Neuronal stem cell (in vitro differentiated cells): Measurements from ENCODE around the gene CARD11.
A peak's percentile ranks its signal among the peaks of the same experiment; 100 is the strongest.

Experiments
- DNase-seq: peaks from one replicate; pipeline ENCODE4 v3.0.0-alpha.2; 2013; ENCODE audit warnings: low spot score
- H2AFZ ChIP-seq: one replicate; pipeline ENCODE4 v1.6.1; 2013; ENCODE audit warnings: mild to moderate bottlenecking, low read length, inconsistent platforms
- H2AK5ac ChIP-seq: 2 replicates; pipeline ENCODE4 v1.6.1; 2013; ENCODE audit warnings: low read depth, mild to moderate bottlenecking, inconsistent platforms, low read length, moderate library complexity, mixed read lengths
- H2BK120ac ChIP-seq: 2 replicates; pipeline ENCODE4 v1.6.1; 2013; ENCODE audit warnings: low read depth, mild to moderate bottlenecking, inconsistent platforms, low read length, moderate library complexity, mixed read lengths
- H2BK12ac ChIP-seq: one replicate; pipeline ENCODE4 v1.6.1; 2013; ENCODE audit warnings: low read length, inconsistent platforms
- H2BK15ac ChIP-seq: 2 replicates; pipeline ENCODE4 v1.6.1; 2013; ENCODE audit warnings: mild to moderate bottlenecking, low read length, inconsistent platforms, mixed read lengths
- H2BK5ac ChIP-seq: one replicate; pipeline ENCODE4 v1.6.1; 2013; ENCODE audit warnings: inconsistent platforms, mild to moderate bottlenecking, low read length, moderate library complexity
- H3K14ac ChIP-seq: one replicate; pipeline ENCODE4 v1.6.1; 2013; ENCODE audit warnings: low read length, inconsistent platforms
- H3K18ac ChIP-seq: 2 replicates; pipeline ENCODE4 v1.6.1; 2013; ENCODE audit warnings: low read length, inconsistent platforms
- H3K23ac ChIP-seq: 2 replicates; pipeline ENCODE4 v1.6.1; 2013; ENCODE audit warnings: low read depth, mild to moderate bottlenecking, mixed read lengths, low read length, inconsistent platforms; ENCODE audit not compliant: poor library complexity
- H3K27ac ChIP-seq: replicated peaks from 3 replicates; pipeline ENCODE4 v1.5.1; 2013; ENCODE audit warnings: low read length, inconsistent platforms
- H3K27me3 ChIP-seq, 3 experiments: 2 replicates each; pipeline ENCODE4 v1.6.1; 2013; ENCODE audit warnings: low read length in 3 of 3, mild to moderate bottlenecking in 2 of 3, inconsistent platforms in 1 of 3, low read depth in 1 of 3, mixed read lengths in 1 of 3, moderate library complexity in 1 of 3; ENCODE audit not compliant: control insufficient read depth in 3 of 3, insufficient read depth in 3 of 3
- H3K36me3 ChIP-seq, 2 donors: replicated peaks in 1 of 2; 2 replicates each; pipeline ENCODE4 v1.6.1; 2013; ENCODE audit warnings: low read length in 2 of 2; ENCODE audit not compliant: control insufficient read depth in 2 of 2, insufficient read depth in 2 of 2
- H3K4ac ChIP-seq: 2 replicates; pipeline ENCODE4 v1.6.1; 2013; ENCODE audit warnings: inconsistent platforms, mild to moderate bottlenecking, low read length, moderate library complexity
- H3K4me1 ChIP-seq, 2 donors: 1 replicate in 1 of 2; 2 replicates in 1 of 2; pipeline ENCODE4 v1.6.1; 2013; ENCODE audit warnings: low read length in 2 of 2, low read depth in 1 of 2; ENCODE audit not compliant: control insufficient read depth in 2 of 2, insufficient read depth in 1 of 2
- H3K4me2 ChIP-seq: one replicate; pipeline ENCODE4 v1.6.1; 2013; ENCODE audit warnings: mild to moderate bottlenecking, low read length, inconsistent platforms; ENCODE audit not compliant: insufficient read depth, poor library complexity, severe bottlenecking
- H3K4me3 ChIP-seq, 2 donors: 2 replicates each; pipeline ENCODE4 v1.5.1; 2013; ENCODE audit warnings: low read length in 2 of 2, mild to moderate bottlenecking in 2 of 2, inconsistent platforms in 1 of 2, moderate library complexity in 1 of 2
- H3K79me1 ChIP-seq: one replicate; pipeline ENCODE4 v1.6.1; 2013; ENCODE audit warnings: low read depth, mild to moderate bottlenecking, inconsistent platforms, low read length, moderate library complexity
- H3K9ac ChIP-seq: one replicate; pipeline ENCODE4 v1.6.1; 2013; ENCODE audit warnings: mild to moderate bottlenecking, low read depth, low read length, inconsistent platforms; ENCODE audit not compliant: poor library complexity
- H3K9me3 ChIP-seq, 2 donors: replicated peaks in 1 of 2; 2 replicates each; pipeline versions ENCODE3 to v1.6.1; 2013; ENCODE audit warnings: low read length in 2 of 2, mild to moderate bottlenecking in 2 of 2, inconsistent platforms in 1 of 2, low read depth in 1 of 2, mixed read lengths in 1 of 2, moderate library complexity in 1 of 2; ENCODE audit not compliant: control insufficient read depth in 2 of 2, insufficient read depth in 1 of 2
- H4K8ac ChIP-seq: one replicate; pipeline ENCODE4 v1.6.1; 2013; ENCODE audit warnings: low read depth, mild to moderate bottlenecking, inconsistent platforms, low read length, moderate library complexity
- H4K91ac ChIP-seq: one replicate; pipeline ENCODE4 v1.6.1; 2013; ENCODE audit warnings: low read length, low read depth, mild to moderate bottlenecking, inconsistent platforms; ENCODE audit not compliant: poor library complexity
- WGBS, 2 donors: extraction: QIAGEN DNeasy Blood & Tissue Kit; methylation state at CpG; one replicate each; pipeline ENCODE4 v1.1.7; 2013; ENCODE audit warnings: missing lambda C conversion rate in 2 of 2, mixed read lengths in 1 of 2; ENCODE audit not compliant: insufficient read length in 2 of 2, insufficient replicate concordance in 1 of 2; ENCODE audit errors: extremely low coverage in 2 of 2; 5-methylcytosine and 5-hydroxymethylcytosine counted together

Gene CARD11

GRCh38 chr7:2990949-2991470, 52.7 kb downstream of the CARD11 start:
- no peaks in the 10 kb centered on the region for H3K79me1 ChIP-seq
- H4K91ac ChIP-seq = no peak overlapping the region
- H3K23ac ChIP-seq = no peak overlapping the region
- H3K36me3 ChIP-seq = no peaks in the 10 kb centered on the region
- H4K8ac ChIP-seq = no peak overlapping the region
- peaks cover 0 to 2% (median 0%) of the 10 kb centered on the region in 3 experiments for H3K27me3 ChIP-seq
- no peak overlapping the region for H2BK5ac ChIP-seq
- no peak overlapping the region for H2BK120ac ChIP-seq
- no peak overlapping the region for H2BK15ac ChIP-seq
- no peak for DNase-seq
- WGBS, 2 donors = no CpG with 5 or more reads among the region's 6 CpGs
- no peak overlapping the region for H2BK12ac ChIP-seq
- H2AFZ ChIP-seq = no peak overlapping the region
- no peak overlapping the region for H3K14ac ChIP-seq
- no peak overlapping the region for H3K27ac ChIP-seq
- no peak overlapping the region for H3K4me3 ChIP-seq
- peaks cover 0 to 7% of the 10 kb centered on the region in 2 donors for H3K9me3 ChIP-seq
- H3K4ac ChIP-seq = no peak overlapping the region
- no peak overlapping the region for H3K4me2 ChIP-seq
- no peak overlapping the region for H3K9ac ChIP-seq
- H3K4me1 ChIP-seq = no peaks in the 10 kb centered on the region
- no peak overlapping the region for H3K18ac ChIP-seq
- no peak overlapping the region for H2AK5ac ChIP-seq

- DNase-seq = no peak
- Histone ChIP-seq H2BK5ac (no peak overlapping the region), H4K8ac (no peak overlapping the region), H3K36me3 (no peaks in the 10 kb centered on the region), H3K18ac (no peak overlapping the region), H3K4me3 (peak overlapping the region in 1 of 2 donors; percentile 12), H3K27me3 (peaks cover 0 to 2% (median 0%) of the 10 kb centered on the region in 3 experiments), H2AK5ac (peak overlapping the region; percentile 70), H4K91ac (no peak overlapping the region), H3K4me1 (no peaks in the 10 kb centered on the region), H3K4me2 (no peak overlapping the region), H3K9me3 (peaks cover 0 to 7% of the 10 kb centered on the region in 2 donors), H2BK120ac (no peak overlapping the region), H3K4ac (no peak overlapping the region), H3K23ac (no peak overlapping the region), H2BK15ac (no peak overlapping the region), H2AFZ (no peak overlapping the region), H3K9ac (no peak overlapping the region), H2BK12ac (no peak overlapping the region), H3K14ac (no peak overlapping the region), H3K79me1 (no peaks in the 10 kb centered on the region), H3K27ac (no peak overlapping the region)
- WGBS, 2 donors = no CpG with 5 or more reads among the region's 18 CpGs
Observed at GRCh38 chr7:2986561-2986960, 57.1 kb downstream of the CARD11 start.

- Histone ChIP-seq H4K91ac (no peak overlapping the region), H2AFZ (no peak overlapping the region), H3K27me3 (peaks cover 0 to 3% (median 0%) of the 10 kb centered on the region in 3 experiments), H2BK5ac (no peak overlapping the region), H3K27ac (no peak overlapping the region), H3K36me3 (no peaks in the 10 kb centered on the region), H3K4me2 (no peak overlapping the region), H3K4me1 (no peaks in the 10 kb centered on the region), H3K14ac (no peak overlapping the region), H2AK5ac (no peak overlapping the region), H3K4me3 (no peak overlapping the region), H2BK12ac (no peak overlapping the region), H3K18ac (no peak overlapping the region), H2BK120ac (no peak overlapping the region), H4K8ac (no peak overlapping the region), H3K23ac (no peak overlapping the region), H3K9ac (no peak overlapping the region), H2BK15ac (no peak overlapping the region), H3K4ac (no peak overlapping the region), H3K9me3 (peaks cover 0 to 5% of the 10 kb centered on the region in 2 donors), H3K79me1 (no peaks in the 10 kb centered on the region)
- no CpG with 5 or more reads among the region's 14 CpGs for WGBS, 2 donors
- no peak for DNase-seq
Observed at GRCh38 chr7:2985866-2986265, 57.8 kb downstream of the CARD11 start.

GRCh38 chr7:2984091-2984490, 59.6 kb downstream of the CARD11 start:
- Histone ChIP-seq H2AK5ac (peak overlapping the region; percentile 2), H4K8ac (no peak overlapping the region), H3K4ac (no peak overlapping the region), H2BK5ac (no peak overlapping the region), H3K4me1 (peaks cover 0 to 2% of the 10 kb centered on the region in 2 donors), H2AFZ (no peak overlapping the region), H3K27me3 (peaks cover 0 to 19% (median 0%) of the 10 kb centered on the region in 3 experiments), H3K9me3 (peaks cover 0 to 5% of the 10 kb centered on the region in 2 donors), H3K9ac (no peak overlapping the region), H3K79me1 (no peaks in the 10 kb centered on the region), H2BK12ac (no peak overlapping the region), H2BK120ac (no peak overlapping the region), H3K18ac (no peak overlapping the region), H3K36me3 (no peaks in the 10 kb centered on the region), H4K91ac (no peak overlapping the region), H3K27ac (no peak overlapping the region), H2BK15ac (no peak overlapping the region), H3K23ac (no peak overlapping the region), H3K14ac (no peak overlapping the region), H3K4me2 (no peak overlapping the region), H3K4me3 (no peak overlapping the region)
- no CpG with 5 or more reads among the region's 6 CpGs for WGBS, 2 donors
- DNase-seq = no peak
